Muscle layer of duodenum (tissue), 2 donors: ENCODE measurements around the gene IGF2BP3.
"Not testable (repeated sequence)": the region's sequence is repeated elsewhere in the genome, so short reads cannot be mapped to it uniquely, and the experiment has no call there.

Experiments
- H3K27ac ChIP-seq: one replicate; pipeline ENCODE4 v1.7.0; 2013; ENCODE audit warnings: mild to moderate bottlenecking, low read length
- H3K27me3 ChIP-seq: one replicate; pipeline ENCODE4 v1.7.0; 2013; ENCODE audit warnings: low read depth, mild to moderate bottlenecking, control low read depth, low read length
- H3K36me3 ChIP-seq, 2 donors: one replicate each; pipeline ENCODE4 v1.7.0; 2013; ENCODE audit warnings: low read length in 2 of 2, control low read depth in 1 of 2, mild to moderate bottlenecking in 1 of 2; ENCODE audit not compliant: insufficient read depth in 2 of 2, control insufficient read depth in 1 of 2
- H3K4me1 ChIP-seq, 2 donors: one replicate each; pipeline ENCODE4 v1.7.0; 2013; ENCODE audit warnings: low read length in 2 of 2, mild to moderate bottlenecking in 2 of 2, control low read depth in 1 of 2, moderate library complexity in 1 of 2; ENCODE audit not compliant: insufficient read depth in 2 of 2, control insufficient read depth in 1 of 2
- H3K4me3 ChIP-seq, 2 donors: one replicate each; pipeline ENCODE4 v1.7.0; 2013; ENCODE audit warnings: low read length in 2 of 2, low read depth in 1 of 2, mild to moderate bottlenecking in 1 of 2
- H3K9me3 ChIP-seq, 2 donors: one replicate each; pipeline ENCODE4 v1.7.0; 2013; ENCODE audit warnings: low read length in 2 of 2, control low read depth in 1 of 2, mild to moderate bottlenecking in 1 of 2; ENCODE audit not compliant: control insufficient read depth in 1 of 2
- donor health status: healthy.

The IGF2BP3 gene

GRCh38 chr7:23336086-23336485, 134.2 kb downstream of the IGF2BP3 start:
- no peak overlapping the region for H3K27ac ChIP-seq
- H3K4me1 ChIP-seq = peaks cover 0 to 33% of the 10 kb centered on the region in 2 donors
- H3K27me3 ChIP-seq = no peaks in the 10 kb centered on the region
- H3K36me3 ChIP-seq = no peaks in the 10 kb centered on the region
- H3K9me3 ChIP-seq = no peaks in the 10 kb centered on the region
- H3K4me3 ChIP-seq = no peak overlapping the region

- Histone ChIP-seq H3K27ac (no peak overlapping the region), H3K9me3 (no peaks in the 10 kb centered on the region), H3K4me3 (no peak overlapping the region), H3K4me1 (peaks cover 0 to 33% of the 10 kb centered on the region in 2 donors), H3K36me3 (no peaks in the 10 kb centered on the region), H3K27me3 (no peaks in the 10 kb centered on the region)
These were observed 134.7 kb downstream of the IGF2BP3 start for GRCh38 chr7:23335621-23336020.

- Histone ChIP-seq H3K27ac (no peak overlapping the region), H3K4me1 (peaks cover 0 to 33% of the 10 kb centered on the region in 2 donors), H3K4me3 (no peak overlapping the region)
These were observed 135.2 kb downstream of the IGF2BP3 start for GRCh38 chr7:23335136-23335535.

GRCh38 chr7:23334482-23335056, 135.7 kb downstream of the IGF2BP3 start:
- H3K27me3 ChIP-seq = no peaks in the 10 kb centered on the region
- H3K27ac ChIP-seq = no peak overlapping the region
- H3K4me3 ChIP-seq = no peak overlapping the region
- H3K4me1 ChIP-seq = peaks cover 0 to 33% of the 10 kb centered on the region in 2 donors
- no peaks in the 10 kb centered on the region for H3K9me3 ChIP-seq
- H3K36me3 ChIP-seq = no peaks in the 10 kb centered on the region

More at GRCh38 chr7:23335136-23335535, 135.2 kb downstream of the IGF2BP3 start:
- H3K9me3 ChIP-seq = no peaks in the 10 kb centered on the region
- H3K36me3 ChIP-seq = no peaks in the 10 kb centered on the region
- H3K27me3 ChIP-seq = no peaks in the 10 kb centered on the region

GRCh38 chr7:23333671-23334246, 136.5 kb downstream of the IGF2BP3 start:
- Histone ChIP-seq H3K9me3 (no peaks in the 10 kb centered on the region), H3K36me3 (no peaks in the 10 kb centered on the region), H3K4me1 (peaks cover 0 to 33% of the 10 kb centered on the region in 2 donors), H3K27me3 (no peaks in the 10 kb centered on the region), H3K27ac (no peak overlapping the region), H3K4me3 (no peak overlapping the region)

- Histone ChIP-seq H3K4me3 (no peak overlapping the region), H3K36me3 (no peaks in the 10 kb centered on the region), H3K4me1 (peaks cover 0 to 33% of the 10 kb centered on the region in 2 donors), H3K27me3 (no peaks in the 10 kb centered on the region), H3K9me3 (no peaks in the 10 kb centered on the region), H3K27ac (no peak overlapping the region)
These were observed 137.2 kb downstream of the IGF2BP3 start for GRCh38 chr7:23332910-23333612.

GRCh38 chr7:23332193-23332592, 138.1 kb downstream of the IGF2BP3 start:
- Histone ChIP-seq H3K27me3 (no peaks in the 10 kb centered on the region), H3K36me3 (no peaks in the 10 kb centered on the region), H3K9me3 (no peaks in the 10 kb centered on the region), H3K4me1 (peaks cover 0 to 33% of the 10 kb centered on the region in 2 donors), H3K27ac (no peak overlapping the region), H3K4me3 (no peak overlapping the region)

GRCh38 chr7:23331132-23331531, 139.2 kb downstream of the IGF2BP3 start:
- peaks cover 0 to 33% of the 10 kb centered on the region in 2 donors for H3K4me1 ChIP-seq
- no peaks in the 10 kb centered on the region for H3K36me3 ChIP-seq
- no peak overlapping the region for H3K4me3 ChIP-seq
- no peak overlapping the region for H3K27ac ChIP-seq
- no peaks in the 10 kb centered on the region for H3K27me3 ChIP-seq
- no peaks in the 10 kb centered on the region for H3K9me3 ChIP-seq

- no peak overlapping the region for H3K27ac ChIP-seq
These were observed 154.9 kb downstream of the IGF2BP3 start for GRCh38 chr7:23315366-23315765.

GRCh38 chr7:23312141-23312540, 158.2 kb downstream of the IGF2BP3 start:
- peaks cover 21 to 33% of the 10 kb centered on the region in 2 donors for H3K36me3 ChIP-seq
- H3K27ac ChIP-seq, H3K27me3 ChIP-seq, H3K9me3 ChIP-seq, H3K4me1 ChIP-seq, H3K4me3 ChIP-seq: not testable (repeated sequence)

More at GRCh38 chr7:23315366-23315765, 154.9 kb downstream of the IGF2BP3 start:
- Histone ChIP-seq H3K4me1 (no peaks in the 10 kb centered on the region), H3K27me3 (no peaks in the 10 kb centered on the region), H3K9me3 (no peaks in the 10 kb centered on the region), H3K36me3 (peaks cover 0 to 8% of the 10 kb centered on the region in 2 donors), H3K4me3 (no peak overlapping the region)

- H3K4me3 ChIP-seq = no peak overlapping the region
- H3K27me3 ChIP-seq = no peaks in the 10 kb centered on the region
- H3K4me1 ChIP-seq = no peaks in the 10 kb centered on the region
- no peaks in the 10 kb centered on the region for H3K9me3 ChIP-seq
- H3K27ac ChIP-seq = no peak overlapping the region
- H3K36me3 ChIP-seq = peaks cover 21 to 37% of the 10 kb centered on the region in 2 donors
These were observed 161.5 kb downstream of the IGF2BP3 start for GRCh38 chr7:23308754-23309153.
